ENCODE measurements around the gene SPIN2A.
"Not testable (repeated sequence)": the region's sequence is repeated elsewhere in the genome, so short reads cannot be mapped to it uniquely, and the experiment has no call there.

Gene SPIN2A

DNA sequence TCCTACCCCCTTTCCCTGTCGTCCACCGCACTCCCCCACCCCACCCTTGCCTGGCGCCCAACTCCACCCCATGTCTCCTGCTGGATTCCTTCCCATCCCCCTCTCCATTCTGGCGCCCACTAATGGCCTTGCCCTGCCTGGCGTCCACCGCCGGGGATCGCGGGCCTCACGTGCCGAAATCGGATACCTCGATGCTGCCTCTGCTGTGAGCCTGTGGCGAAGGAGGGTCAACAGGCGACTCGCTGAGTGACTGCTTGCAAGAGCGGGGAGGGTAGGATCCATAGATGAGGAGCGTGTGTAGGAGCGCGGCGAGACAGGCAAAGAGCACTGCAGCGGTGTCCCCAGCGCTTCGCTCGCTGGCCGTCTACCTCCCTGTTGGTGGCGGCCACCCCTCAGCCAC lies at the start of gene SPIN2A:
TSS of gene SPIN2A (minus strand) at position 325 of the 400 bp plus-strand sequence. CDS start 800 bp downstream, outside the sequence.
- DNase-seq (ENCODE audit: low read depth) = not testable (repeated sequence)

DNA sequence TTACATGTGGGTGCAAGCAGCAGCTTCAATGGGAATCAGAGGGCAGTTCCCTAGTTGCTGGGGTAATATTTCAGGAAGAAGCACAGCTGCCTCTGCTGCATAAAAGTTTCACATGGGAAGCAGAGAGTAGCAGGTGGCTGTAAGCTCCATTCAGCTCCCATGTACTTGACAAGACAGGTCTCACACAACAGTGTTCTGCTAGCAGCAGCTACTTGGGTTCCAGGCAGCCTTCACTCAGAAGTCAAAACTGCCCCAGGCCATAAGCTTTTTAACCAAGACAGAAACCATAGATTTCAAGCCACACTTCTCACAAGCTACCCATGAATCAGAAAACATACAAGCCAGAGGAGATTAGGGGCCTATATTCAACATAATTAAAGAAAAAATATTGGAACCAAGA lies 41.4 kb upstream of the SPIN2A start:
- no peak for DNase-seq (ENCODE audit: low read depth)

DNA sequence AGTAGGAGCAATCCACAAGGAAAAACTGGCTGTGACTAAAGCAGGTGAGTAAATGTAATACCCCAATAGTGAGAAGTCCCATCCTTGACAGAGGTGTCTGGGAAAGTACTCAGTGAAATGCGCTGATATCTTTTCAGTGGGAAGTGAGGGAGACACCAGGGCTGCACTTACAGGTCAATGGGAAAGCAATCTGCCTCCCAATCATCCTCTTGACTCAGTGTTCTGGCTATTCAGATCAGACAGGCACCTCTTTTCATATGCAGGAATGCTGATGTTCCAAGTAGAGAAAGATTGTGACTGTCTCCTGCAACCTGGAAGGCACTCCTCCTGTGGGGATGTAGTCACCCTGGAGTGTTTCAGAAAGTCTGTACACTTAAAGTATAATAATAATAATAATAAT lies 39.9 kb upstream of the SPIN2A start:
- DNase-seq (ENCODE audit: low read depth) = no peak

DNA sequence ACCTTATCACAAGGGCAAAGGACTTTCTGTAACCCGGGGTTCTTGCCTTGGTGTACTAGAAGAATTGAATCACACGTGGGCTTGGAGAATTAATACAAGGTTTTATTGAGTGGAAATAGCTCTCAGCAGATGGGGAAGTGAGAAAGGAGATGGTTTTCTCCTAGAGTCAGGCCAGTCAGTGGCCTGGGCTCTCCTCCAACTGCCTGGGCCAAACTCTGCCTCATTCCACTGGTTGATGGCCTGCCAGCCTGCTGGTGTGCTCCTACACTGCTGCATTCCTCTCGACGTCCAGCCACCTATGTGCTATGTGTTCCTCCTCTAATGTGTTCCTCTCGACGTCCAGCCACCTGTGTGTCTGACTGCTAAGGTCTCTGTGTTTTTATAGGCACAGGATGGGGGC lies 35.3 kb upstream of the SPIN2A start:
- DNase-seq (ENCODE audit: low read depth) = no peak

DNA sequence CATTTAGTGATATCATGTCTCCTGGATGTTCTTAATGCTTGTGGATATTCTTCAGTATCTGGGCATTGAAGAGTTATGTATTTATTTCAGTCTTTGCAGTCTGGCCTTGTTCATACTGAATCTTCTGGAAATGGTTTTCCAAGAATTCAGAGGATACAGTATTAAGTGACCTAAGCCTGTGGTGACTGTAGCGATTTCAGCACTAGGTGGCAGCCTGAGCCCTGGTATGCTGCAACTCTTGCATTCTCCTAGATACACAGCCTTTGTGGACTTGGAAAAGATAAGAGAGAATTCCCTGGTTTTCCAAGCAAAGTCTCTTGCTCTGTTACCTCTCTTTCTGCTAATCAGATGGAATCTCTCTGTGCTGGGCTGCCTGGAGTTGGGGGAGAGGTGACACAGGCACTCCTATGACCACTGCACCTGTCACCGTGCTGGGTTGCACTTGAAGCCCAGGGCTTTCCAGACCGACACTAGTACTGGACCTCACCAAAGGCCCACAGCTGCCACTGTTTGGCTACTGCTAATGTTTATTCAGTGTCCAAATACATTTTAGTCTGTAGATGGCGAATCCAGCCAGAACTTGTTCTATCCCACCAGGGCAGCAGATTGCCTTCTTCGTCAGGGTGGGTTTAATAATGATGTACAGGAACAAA lies 19.3 kb upstream of the SPIN2A start:
- DNase-seq (ENCODE audit: low read depth) = no peak

DNA sequence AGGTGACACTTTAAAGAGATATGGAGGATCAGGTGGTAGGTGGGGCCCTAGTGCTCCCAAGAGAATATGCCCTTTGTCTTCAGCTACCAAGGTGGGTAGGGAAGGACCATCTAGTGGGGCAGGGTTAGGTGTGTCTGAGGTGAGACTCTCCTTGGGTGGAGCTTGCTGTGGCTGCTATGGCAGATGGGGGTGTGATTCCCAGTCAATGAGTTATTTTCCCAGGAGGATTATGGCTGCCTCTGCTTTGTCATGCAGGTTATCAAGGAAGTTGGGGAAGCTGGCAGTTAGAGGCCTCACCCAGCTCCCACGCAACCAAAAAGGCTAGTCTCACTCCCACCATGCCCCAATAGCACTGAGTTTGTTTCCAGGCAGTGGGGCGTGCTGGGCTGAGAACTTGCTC lies 18.0 kb upstream of the SPIN2A start:
- DNase-seq (ENCODE audit: low read depth) = no peak

DNA sequence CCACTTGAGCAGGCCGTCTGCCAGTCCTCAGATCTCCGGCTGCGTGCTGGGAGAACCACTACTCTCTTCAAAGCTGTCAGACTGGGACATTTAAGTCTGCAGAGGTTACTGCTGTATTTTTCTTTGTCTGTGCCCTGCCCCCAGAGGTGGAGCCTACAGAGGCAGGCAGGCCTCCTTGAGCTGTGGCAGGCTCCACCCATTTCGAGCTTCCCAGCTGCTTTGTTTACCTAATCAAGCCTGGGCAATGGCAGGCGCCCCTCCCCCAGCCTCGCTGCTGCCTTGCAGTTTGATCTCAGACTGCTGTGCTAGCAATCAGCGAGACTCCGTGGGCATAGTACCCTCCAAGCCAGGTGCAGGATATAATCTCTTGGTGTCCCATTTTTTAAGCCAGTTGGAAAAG lies 15.0 kb upstream of the SPIN2A start:
- DNase-seq (ENCODE audit: low read depth) = not testable (repeated sequence)

DNA sequence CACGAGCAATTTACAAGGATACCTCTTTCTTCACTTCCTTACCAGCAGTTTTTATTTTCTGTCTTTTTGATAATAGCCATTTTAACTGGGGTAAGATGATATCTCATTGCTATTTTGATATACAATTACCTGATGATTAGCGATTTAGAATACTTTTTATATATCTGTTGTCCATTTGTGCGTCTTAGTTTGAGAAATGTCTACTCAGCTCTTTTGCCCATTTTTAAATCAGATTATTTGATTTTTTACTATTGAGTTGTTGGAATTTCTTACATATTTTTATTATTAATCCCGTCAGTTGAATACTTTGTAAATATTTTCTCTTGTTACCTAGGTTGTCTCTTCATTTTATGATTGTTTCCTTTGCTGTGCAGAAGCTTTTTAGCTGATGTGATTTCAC lies 1.5 kb upstream of the SPIN2A start:
- DNase-seq (ENCODE audit: low read depth) = no peak

DNA sequence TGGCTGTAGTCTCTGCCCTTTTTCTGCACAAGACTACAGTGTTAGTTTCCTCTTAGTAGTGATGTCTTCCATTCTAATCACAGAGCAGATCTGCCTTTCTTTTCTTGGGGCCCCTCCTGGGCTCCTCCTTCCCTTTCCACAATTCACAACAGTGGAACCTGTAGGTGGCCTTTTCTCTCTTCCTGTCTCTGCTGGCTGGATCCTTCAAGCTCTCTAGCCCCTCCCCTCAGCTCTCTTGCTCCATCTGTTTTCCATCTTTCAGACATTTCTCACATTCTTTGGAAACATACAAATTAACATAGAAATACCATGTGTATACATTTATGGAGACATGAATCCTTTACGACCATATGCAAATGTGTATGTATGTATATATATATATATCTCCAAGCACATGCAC lies 304 bp upstream of the SPIN2A start:
- DNase-seq (ENCODE audit: low read depth) = no peak

DNA sequence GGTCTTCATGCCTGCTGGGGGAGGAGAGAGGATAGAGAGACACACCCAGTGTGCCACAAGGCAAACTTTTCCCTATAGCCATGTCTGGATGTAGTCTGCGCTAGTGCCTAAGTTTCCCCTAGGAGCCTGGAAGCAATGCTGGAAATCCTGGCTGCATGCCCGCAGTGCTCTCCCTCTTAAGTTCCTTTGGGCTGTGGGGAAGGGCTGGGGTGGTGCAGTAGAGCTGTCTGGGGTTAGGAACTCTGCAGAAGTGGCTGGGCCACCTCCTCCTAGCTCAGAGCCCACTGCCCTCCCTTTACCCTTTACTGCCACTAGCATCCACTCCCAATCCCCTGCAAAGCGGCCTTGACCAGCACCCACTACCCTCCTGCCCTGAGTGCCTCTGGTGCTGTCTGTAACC lies 608 bp downstream of the SPIN2A start:
- DNase-seq (ENCODE audit: low read depth) = not testable (repeated sequence)

DNA sequence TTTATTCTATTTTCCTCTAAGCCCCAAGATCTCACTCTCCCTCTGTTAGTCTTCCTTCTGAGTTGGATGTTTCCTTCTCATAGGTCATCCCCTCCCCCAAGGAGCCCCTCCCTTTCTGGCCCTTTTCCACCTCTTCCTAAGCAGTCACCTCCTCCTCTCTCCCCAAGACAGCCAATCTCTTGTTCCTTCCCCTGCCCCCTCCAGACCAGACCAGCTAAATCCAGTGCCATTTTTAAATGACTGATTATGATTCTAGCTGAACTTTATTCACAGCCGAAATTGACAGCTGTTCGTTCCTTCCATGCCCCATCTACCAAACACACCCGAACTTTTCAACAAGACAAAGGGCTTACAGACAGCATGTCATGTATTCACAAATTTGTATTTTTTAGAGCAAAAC lies 1.9 kb downstream of the SPIN2A start:
- no peak for DNase-seq (ENCODE audit: low read depth)

DNA sequence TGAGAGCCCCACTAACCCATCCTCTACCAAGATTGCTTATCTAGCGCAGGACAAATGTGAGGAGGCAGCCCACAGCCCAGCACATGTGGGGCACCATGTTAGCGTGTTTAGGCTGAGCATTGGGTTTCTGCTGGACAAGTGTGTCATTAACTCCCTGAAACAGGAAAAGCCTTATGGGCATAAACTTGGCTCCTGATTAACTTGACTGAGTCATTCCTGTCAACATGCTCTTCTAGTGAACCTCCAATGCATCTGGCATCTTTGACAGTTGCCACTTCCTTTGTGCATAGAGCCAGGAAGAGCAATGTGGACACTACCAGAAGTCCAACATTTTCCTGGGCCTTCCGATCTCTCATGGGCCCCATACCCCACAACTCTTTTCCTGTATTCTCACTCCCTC lies 2.5 kb downstream of the SPIN2A start:
- DNase-seq (ENCODE audit: low read depth) = no peak

DNA sequence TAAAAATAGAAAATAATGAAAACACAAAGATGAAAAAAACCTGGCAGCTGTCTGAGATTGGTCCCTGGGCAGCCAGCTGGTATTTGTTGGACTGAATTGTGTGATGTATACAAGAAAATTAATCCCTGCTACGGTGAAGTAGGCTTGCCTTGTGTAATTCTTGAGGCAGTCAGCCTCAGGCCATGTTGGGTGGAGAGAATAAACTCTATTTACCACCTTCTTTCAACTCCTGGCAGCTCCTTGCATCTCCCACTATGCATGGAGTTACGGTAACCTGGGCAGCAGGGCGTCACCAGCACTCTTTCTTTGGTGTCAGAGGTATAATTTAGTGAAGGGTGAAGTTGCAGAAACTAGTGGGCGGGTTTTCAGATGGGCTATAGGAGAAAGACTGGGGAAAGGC lies 3.5 kb downstream of the SPIN2A start:
- DNase-seq (ENCODE audit: low read depth) = no peak

DNA sequence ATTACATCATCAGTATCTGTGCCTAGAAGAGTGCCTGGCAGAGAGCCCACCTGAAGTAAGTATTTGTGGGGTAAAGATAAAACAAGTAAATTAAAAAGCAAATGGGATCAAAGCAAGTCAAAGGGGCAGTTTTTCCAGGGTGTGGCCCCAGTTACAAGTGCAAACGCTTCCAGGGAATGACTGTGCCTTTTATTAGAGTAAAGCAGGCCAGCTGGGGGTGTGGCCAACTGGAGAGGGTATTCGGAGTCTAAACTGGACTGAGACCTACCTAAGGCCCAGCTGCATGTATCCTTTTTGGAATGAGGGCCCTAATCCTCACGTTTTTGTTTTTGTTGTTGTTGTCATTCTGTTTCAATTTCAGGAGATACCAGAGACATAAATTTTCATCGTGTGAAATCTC lies 3.9 kb downstream of the SPIN2A start:
- not testable (repeated sequence) for DNase-seq (ENCODE audit: low read depth)

DNA sequence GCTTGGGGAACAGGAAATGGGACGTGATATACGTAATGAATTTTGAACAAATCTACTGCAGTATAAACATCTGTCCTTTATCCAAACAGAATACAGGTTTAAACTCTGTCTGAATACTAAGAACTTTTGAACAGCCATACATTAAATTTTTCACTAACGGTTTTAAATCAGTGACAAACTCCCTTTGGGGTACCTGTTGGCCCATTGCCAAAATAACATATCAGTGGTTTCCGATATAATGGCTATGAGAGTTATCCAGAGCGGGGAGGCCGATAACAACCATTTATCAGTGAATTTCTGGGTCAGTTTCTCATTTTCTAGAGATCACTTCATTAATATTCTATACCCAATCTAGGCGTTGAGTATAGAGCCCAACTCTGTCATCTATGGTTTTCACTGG lies 5.2 kb downstream of the SPIN2A start:
- no peak for DNase-seq (ENCODE audit: low read depth)

DNA sequence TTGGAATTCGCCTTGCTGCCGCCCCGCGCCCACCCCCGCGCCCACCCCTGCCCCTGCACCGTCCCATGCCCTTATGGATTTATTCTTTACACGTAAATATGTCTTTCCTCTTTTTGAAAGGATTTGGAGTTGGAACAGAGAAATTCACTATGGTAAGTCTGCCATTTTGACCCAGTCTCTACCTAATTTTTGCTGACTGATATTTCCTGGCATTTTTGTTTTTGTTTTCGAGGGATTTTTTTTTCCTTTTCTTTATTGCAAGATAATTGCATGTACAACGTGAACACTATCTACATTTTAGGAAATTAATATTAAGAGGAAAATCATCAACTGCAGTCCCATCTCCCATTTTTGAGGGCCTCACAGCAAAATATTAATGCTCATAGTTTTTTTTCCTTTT lies 15.4 kb downstream of the SPIN2A start:
- no peak for DNase-seq (ENCODE audit: low read depth)

DNA sequence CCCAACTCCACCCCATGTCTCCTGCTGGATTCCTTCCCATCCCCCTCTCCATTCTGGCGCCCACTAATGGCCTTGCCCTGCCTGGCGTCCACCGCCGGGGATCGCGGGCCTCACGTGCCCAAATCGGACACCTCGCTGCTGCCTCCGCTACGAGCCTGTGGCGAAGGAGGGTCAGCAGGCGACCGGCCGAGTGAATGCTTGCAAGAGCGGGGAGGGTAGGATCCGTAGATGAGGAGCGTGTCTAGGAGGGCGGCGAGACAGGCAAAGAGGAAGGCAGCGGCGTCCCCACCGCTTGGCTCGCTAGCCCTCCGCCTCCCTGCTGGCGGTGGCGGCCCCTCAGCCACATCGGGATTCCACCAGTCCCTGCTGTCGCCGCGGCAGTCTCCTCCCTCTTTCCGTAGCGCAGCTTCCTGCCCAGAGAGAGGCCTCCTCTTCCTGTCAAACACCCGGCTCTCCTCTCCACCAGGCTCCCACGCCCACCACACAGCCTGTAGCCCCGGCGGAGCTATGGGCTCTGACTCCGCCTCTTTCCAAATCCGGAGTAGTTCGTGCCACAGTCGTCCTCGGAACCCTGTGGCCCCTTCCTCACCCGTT lies 15.9 kb downstream of the SPIN2A start, which contains the start of gene SPIN2B:
TSS of gene SPIN2B (minus strand) at position 387 of the 594 bp plus-strand sequence.
- peak; percentile 59 for DNase-seq (ENCODE audit: low read depth)

DNA sequence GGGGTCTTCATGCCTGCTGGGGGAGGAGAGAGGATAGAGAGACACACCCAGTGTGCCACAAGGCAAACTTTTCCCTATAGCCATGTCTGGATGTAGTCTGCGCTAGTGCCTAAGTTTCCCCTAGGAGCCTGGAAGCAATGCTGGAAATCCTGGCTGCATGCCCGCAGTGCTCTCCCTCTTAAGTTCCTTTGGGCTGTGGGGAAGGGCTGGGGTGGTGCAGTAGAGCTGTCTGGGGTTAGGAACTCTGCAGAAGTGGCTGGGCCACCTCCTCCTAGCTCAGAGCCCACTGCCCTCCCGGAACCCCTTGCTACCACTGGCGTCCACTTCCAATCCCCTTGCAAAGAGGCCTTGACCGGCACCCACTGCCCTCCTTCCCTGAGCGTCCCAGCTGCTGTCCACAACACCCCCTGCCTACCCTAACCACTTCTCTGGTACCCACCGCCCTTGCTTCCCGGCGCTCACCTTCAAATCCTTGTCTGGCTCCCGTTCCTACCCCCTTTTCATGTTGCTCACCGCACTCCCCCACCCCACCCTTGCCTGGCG lies 16.5 kb downstream of the SPIN2A start:
- DNase-seq (ENCODE audit: low read depth) = not testable (repeated sequence)

DNA sequence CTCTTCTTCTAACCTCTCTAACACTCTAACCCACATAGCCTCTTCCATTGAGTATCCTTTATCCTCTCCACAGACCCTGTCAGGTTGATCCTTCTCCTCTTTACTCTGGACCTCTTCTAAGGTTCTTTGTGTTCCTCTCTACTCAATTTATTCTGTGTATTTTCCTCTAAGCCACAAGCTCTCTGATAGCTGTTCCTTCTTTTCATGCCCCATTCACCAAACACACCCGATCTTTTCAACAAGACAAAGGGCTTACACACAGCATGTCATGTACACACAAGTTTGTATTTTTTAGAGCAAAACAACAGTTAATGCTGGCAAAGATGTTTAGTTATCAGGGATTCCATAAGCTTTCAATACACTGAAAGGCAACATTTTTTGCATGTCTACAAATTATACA lies 17.8 kb downstream of the SPIN2A start:
- DNase-seq (ENCODE audit: low read depth) = no peak

DNA sequence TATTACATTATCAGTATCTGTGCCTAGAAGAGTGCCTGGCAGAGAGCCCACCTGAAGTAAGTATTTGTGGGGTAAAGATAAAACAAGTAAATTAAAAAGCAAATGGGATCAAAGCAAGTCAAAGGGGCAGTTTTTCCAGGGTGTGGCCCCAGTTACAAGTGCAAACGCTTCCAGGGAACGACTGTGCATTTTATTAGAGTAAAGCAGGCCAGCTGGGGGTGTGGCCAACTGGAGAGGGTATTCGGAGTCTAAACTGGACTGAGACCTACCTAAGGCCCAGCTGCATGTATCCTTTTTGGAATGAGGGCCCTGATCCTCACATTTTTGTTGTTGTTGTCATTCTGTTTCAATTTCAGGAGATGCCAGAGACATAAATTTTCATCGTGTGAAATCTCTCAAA lies 19.6 kb downstream of the SPIN2A start:
- DNase-seq (ENCODE audit: low read depth) = not testable (repeated sequence)

DNA sequence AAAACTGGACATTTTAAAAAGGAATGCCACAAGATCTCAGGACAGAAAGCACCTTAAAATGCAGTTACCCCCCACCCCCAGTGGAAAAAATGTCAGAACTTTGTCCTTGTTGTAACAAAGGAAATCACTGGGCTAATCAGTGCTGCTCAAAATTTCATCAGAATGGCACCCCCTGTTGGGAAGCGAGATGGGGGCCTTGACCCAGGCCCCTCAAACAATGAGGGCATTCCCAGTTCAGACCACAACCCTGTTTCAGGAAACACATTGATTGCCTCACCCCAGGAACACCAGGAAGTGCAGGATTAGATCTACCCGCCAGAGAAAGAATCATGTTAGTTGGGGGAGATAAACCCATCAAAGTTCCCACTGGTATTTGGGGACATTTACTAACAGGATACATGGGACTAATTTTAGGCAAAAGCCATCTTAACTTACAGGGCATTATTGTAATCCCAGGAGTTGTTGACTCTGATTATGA lies 32.2 kb downstream of the SPIN2A start:
- no peak for DNase-seq (ENCODE audit: low read depth)

DNA sequence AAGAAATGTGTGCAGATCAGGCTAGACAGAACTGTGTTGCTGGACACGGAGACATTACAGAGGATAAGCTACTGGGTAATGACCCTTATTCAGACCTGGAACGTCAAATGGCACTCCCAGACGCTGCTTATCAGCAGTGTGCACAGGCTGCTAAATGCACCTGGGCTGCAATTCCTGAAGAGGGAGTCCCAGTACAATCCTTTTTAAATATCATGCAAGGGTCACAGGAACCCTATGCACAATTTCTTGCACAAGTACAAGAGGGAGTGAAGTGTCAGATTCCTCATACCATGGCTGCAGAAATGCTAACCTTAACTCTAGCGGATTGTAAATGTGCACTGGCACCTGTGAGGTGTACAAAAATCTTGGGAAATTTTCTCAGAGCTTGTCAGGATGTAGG lies 32.8 kb downstream of the SPIN2A start:
- DNase-seq (ENCODE audit: low read depth) = no peak

DNA sequence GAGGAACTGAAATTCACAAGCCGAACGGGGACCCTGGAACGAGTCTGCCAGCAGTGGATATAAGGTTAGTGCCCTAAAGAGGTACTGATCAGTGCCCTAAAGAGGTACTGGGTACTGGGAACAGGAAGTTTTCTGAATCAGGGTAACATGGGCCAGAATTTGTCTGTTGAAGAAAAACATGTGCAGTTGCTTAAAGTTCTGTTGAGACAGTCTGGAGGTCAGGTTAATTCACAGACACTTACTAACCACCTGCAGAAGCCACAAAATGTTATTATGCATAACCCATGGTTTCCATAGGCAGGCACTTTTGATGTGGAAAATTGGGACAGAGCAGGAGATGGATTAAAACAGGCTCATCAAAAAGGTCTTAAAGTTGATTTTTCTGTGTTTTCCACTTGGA lies 33.7 kb downstream of the SPIN2A start:
- DNase-seq (ENCODE audit: low read depth) = no peak

DNA sequence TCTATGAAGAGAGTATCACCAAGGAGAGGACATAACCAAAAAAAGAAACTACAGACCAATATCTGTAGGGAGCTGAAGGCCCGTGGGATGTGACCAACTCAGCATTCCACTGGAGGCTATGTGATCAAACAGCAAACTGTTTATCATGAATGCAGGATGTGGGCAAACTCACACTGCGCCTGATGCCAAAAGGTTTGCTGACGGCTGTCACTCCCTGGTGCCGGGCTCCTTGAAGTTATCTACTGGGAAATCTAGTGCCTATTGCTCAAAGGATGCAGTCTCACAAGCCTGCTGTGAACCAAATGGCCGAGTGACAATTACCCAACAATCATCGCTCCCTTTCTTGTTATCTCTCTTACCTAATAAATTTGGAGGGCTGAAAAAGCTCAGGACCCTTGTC lies 34.3 kb downstream of the SPIN2A start:
- DNase-seq (ENCODE audit: low read depth) = not testable (repeated sequence)
